HG02885 (cell line): ENCODE measurements around the gene FBXL16.

Source experiments
- ATAC-seq: cut with Tn5 transposase; IDR thresholded peaks from one replicate; pipeline ENCODE4 v1.9.1; 2021; ENCODE audit warnings: mild to moderate bottlenecking; ENCODE audit not compliant: unreplicated experiment, poor library complexity

Gene FBXL16

DNA sequence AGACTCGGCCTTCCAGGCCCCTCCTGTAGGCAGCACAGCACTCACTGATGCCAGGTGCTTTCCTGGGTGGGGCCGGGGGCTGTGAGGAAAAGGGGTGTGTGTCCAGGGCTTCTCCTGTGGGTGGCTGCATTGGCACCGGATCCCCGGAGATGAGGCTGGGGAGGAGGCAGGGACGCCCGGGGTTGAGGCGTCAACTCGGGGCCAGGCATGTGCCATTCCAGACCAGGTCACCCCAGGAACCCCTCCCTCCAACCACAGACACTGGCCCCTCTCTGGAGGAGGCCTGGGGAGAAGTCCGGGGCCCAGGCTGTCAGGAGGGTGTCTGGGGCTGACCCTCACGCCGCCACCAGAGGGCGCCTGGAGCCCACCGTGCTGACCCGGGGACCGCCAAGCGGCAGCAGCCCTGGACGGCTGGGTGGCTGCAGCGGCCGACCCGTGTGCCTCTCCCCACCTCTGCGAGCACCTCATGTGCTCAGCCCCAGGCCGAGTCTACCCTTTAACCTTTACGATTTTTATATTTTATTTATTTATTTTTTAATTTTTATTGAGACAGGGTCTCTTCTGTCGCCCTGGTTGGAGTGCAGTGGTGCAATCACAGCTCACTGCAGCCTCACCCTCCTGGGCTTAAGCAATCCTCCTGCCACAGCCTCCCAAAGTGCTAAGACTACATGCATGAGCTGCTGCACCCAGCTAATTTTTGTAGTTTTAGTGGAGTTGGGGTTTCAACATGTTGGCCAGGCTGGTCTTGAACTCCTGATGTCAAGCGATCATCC, 6.1 kb upstream of the FBXL16 start:
- no peak for ATAC-seq

DNA sequence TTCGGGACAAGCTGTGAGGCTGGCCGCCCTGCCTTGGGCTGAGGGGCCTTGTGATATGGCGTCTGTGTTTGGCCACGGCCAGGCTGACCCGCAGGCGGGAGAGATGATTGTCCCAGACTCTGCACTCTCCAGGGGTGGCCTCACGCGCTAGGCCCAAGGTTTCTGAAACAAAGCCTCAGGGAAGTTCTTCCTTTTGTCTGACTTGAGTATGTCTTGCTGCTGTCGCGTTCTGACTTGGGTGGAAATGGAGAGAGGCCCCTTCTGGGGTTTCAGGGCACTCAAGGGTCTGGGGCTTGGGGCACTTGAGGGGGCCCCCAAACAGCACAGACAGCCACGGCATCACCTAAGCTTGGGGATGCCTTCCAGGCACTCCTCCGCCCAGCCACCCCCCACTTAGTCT, 5.5 kb upstream of the FBXL16 start:
- no peak for ATAC-seq

DNA sequence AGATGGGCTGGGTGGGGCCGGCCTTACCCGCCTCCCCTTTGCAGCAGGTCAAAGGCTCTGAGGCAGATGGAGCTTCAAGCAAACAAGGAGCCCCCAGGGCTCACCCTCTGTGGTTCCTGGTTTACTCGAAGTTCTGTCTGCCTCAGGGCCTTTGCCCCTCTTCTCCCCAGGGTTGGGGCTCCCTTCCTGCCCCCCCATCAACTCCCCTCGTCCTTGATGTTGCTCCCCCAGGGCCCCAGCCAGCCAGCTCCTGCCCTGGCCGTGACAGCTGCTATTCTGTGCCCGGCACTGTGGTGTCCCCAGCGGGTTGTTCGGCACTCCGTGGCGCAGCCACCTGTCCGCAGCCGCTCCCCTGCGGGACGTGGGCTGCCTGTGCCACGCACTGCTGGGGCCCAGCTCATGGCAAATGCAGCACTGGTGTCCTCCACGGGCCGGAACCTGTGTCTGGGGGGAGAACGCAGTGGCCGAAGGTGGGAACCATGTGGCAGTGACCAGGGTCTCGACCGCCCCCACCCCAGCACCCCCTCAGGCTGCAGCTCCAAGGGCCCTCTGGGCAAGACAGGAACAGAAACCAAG, 5.0 kb upstream of the FBXL16 start:
- no peak for ATAC-seq

GRCh38 chr16:709566-710499, 4.2 kb upstream of the FBXL16 start:
- ATAC-seq: no peak

GRCh38 chr16:708959-709358, 3.4 kb upstream of the FBXL16 start:
- no peak for ATAC-seq

DNA sequence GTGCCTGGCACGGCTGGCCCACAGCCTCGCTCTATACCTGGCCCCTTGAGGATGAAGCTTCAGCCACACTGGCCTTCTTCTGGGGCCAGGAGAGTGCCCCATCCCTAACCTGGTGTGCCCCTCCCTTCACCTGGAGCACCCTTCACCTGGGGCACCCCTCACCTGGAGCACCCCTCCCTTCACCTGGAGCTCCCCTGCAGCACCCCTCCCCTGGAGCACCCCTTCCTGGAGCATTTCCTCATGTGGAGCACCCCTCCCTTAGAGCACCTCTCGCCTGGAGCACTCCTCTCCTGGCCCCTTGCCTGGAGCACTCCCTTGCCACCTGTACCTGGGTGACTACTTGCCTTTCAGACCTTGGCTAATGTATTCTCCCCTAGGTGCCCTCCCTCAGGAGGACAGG, 2.4 kb upstream of the FBXL16 start:
- ATAC-seq: no peak

DNA sequence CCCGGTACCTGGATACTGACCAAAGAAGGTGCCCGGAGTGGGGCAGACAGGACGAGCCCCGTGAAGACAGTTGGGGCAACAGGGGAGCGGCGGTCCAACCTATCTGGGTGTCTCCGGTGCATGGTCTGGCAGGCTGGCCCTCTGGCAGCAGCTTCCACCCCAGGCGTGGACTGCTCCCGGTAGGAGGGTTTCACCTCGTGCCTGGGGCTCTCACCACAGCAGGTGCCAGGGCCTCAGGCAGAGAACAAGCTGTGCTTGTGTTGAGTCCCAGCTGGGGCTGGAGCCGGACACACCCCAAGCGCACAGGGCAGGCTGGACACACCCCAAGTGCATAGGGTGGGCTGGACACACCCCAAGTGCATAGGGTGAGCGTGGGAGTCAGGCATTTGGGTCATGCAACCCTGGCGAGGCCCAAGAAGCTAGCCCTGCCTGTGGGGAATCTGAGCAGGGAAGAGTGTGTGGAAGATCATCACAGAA, 1.5 kb upstream of the FBXL16 start:
- ATAC-seq: no peak

DNA sequence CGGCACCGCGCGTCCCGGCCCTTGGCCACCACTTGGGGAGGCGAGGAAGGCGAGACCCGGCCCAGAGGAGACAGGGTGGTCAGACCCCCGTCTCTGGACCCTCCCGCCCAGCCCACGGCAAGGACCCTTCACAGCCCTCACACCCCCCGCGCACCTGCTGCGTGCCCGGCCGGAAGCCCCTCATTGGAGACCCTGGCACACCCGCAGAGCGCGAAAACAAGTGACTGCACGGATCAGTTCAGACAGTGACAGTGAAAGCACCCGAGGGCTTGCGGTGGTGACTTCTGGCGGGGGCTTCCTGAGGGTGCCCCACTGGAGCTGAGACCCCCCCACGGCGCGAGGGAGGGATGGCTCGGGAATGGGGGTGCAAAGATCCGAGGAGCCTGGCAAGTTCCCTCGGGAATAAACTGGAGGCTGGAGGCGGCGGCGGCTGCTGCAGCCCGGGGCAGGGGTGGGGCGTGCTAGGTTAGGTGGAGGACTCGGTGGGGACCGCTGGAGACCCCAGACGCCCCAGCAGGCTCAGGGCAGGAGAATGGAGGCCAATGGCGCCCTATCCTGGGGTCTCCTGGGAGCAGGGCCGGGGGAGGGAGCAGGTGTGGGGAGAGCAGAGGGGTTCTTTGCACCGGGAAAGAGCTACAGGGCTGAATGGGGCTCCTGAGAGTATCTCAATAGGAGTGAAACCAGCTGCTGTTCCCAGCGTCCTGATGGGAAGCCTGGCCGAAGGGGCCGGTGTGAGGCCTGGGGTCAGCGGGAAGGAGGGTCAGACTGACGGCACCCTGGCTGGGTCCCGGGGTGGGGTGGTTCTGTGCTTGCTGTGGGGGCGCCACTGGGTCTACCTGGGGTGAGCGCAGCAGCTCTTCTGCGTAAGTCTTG, 824 bp upstream of the FBXL16 start:
- ATAC-seq: no peak

- no peak for ATAC-seq
These were observed 835 bp downstream of the FBXL16 start for GRCh38 chr16:704552-705380.

DNA sequence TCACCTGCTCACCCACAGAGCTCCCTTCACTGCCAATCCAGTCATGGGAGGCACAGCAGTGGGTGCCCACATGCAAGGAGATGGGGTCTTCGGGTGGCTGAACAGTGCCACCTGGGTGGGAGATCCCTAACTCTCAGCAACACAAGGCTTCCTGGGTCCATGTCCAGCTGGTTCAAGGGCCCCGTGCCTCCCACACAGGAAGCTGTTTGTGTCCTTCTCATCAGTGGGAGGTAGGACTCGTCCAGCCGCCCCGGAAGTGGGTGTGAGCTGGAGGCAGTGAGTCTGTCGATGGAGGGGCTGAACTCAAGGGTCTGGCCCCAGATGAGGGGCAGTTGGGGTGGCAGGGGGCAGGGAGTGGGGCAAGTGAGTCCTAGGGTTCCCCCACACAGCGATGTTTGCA, 1.6 kb downstream of the FBXL16 start:
- no peak for ATAC-seq

DNA sequence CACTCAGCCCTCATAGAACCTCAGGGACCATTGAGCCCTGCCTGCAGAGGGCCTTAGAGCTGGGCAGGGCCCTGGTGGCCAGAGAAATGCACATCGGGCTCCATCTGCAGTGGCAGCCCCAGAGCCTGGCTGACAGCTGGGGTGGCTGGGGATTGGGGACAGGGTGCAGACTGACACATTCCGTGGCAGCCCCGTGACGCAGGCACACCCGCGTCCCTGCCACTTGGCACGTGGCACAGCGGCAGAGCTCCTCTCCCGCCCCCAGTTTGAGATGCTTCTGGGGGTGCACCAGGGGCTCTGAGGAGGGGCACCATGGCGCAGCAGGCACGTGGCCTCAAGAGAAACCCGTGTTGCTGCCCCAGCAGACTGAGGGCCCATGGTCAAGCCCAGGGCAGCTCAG, 2.2 kb downstream of the FBXL16 start:
- ATAC-seq: no peak

DNA sequence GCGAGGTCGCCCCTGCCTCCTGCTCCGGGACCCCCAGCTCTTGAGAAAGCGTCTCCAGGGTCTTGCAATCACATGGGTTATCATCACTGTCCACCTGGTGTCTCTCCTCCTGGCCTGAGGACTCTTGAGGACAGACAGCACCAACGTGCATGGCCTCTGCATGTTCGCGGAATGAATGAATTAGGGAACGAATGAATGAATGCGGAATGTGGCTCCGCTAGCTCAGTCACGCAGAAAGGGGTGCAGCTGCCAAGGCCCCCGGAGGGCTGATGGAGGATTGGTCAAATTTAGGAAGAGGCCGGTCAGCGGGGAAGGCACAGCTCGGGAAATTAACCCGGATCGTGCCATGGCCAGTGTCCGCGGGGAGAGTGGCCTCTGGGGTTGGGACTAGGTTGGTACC, 3.3 kb downstream of the FBXL16 start:
- no peak for ATAC-seq

DNA sequence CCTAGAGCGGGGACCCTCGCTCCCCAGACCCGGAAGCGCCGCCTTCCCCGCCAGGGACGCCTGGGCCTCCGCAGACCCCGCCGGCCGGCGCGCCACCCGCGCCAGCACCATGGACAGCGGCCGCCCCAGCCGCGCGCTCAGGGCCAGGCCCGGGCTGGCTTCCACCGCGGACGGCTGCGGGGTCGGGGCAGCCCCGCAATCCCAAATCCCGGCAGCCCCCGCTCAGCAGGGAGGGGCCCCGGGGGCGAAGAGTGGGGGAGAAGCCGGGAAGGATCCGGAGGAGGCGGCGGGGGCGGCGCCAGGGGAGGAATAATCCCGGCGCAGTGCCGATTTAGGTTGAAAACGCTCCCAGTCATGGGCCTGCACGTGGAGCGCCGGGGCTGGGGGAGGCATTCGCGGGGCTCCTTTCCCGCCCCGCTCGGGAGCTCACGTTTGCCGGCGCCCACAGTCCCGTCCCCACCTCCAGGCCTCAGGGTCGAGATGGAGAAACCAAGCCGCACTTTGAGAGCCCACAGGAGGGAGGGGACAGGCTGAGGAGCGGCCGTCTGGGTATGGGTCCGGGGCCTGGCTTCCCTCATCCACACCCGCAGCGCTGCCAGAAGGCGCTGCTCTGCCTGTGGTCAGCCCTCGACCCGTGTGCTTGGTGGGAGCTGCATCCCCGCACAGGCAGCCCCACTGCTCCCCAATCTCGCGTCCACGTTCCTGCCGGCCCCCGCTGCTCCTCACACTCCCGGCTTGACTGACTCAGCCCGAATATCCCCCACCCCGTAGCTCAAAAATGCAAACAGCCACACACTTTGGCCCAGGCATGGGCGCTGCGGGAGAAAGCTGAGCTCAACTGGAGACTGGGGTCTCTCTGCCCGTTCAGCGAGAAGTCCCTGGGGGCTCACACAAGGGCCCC, 4.7 kb downstream of the FBXL16 start:
- ATAC-seq: no peak

DNA sequence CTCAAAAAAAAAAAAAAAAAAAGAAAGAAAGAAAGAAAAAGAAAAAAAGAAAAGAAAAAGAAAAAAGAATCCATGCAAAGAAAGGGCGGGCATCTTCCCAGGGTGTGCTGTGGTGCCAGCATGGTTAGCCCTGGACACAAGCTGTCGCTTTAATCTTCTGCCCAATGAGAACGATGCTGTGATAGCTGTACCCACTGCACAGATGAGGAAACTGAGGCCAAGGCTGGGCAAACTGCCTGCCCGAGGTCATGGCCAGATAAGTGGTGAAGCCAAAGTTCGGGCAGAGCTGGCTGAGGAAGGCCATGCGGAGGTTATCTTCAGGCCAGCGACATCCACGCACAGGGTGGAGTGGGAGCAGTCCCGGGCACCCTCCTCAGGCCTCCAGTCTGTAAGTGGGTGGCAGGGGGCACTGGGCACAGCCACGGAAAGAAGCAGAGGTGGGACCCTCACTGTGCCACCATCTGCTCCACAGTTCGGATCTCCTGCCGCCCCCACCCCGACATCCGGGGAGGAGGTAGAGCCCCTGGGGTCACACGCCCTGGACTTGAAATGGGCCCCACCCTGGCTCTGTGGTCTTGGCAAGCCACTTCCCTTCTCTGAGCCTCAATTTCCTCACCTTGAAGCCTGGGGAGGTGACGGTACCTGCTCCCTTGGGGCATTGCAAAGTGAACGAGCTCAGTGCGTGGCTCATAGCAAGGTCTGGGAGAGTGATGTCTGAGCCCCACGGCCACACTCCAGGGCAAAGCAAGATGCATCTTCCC, 6.5 kb downstream of the FBXL16 start:
- ATAC-seq: no peak

GRCh38 chr16:695355-696089, 10.1 kb downstream of the FBXL16 start:
- no peak for ATAC-seq

DNA sequence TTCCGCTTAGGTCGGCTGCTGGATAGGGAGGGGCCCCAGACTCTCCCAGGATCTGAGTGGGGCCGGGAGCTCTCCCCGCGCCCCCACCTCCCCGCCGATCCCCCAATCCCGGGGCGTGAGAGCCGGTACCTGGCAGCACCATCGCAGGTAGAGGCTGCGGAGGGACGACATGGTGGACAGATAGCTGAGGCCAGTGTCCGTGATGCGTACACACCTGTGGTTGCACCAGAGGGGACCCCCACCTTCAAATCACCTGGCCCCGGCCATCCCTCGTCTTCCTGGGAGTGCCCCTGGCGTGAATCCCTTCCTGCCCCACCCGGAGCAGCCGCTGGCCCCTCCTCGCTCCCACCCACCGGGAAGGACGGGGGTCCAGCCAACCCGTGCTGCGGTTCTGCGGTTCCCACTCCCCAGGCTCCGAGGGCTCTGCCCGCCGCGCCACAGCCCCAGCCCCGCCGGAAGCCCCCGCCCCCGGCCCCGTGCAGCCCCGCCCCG, 10.7 kb downstream of the FBXL16 start:
- ATAC-seq: no peak
